Measurements from ENCODE around the gene IMPG1. TPM values are rescaled to one million over a fixed set of nuclear protein-coding genes. Genes with fewer than 3 reads are reported as not detected.

IMPG1 gene
- total and polyA plus RNA-seq, 2 experiments from 2014 or later = not detected

DNA sequence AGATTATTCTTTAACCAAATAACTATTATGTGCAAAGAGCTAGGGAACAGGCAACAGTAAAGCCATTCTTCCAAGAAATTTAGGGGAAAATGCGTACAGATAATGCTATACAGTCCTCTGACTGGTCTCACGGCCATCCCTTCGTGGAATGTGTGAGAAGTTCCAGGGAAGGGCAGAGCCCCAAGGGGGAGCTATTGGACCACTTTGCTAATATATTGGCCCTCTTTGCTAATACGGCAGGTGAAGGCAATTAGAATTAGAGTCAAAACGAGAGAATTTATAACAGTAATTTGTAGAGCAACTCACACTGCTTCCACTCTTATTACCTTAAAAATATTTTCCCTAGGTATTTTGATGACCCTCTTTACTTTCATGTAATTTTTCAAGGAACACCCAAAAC, 140.4 kb downstream of the IMPG1 start:
- H2AFZ ChIP-seq = no peak overlapping the region
- TF ChIP-seq CTCF (IDR thresholded peaks at IDR 0.05; ENCODE audit: poor library complexity) (peak; percentile 75), EZH2phosphoT487 (IDR thresholded peaks at IDR 0.05; ENCODE audit: low read depth, severe bottlenecking, unreplicated experiment) (no peak)
- no peaks in the 10 kb centered on the region for H3K9me2 ChIP-seq (replicated peaks; ENCODE audit: insufficient read depth)
- no peaks in the 10 kb centered on the region for H3K9me3 ChIP-seq (ENCODE audit: low read depth)
- H3K4me1 ChIP-seq (ENCODE audit: insufficient read depth) = peaks cover 4% of the 10 kb centered on the region
- 26% methylated on average over 5 of the region's 5 CpGs for WGBS (ENCODE audit: low lambda C conversion rate, missing lambda C conversion rate)
- no peak overlapping the region for H3K4me3 ChIP-seq
- no peaks in the 10 kb centered on the region for H4K20me1 ChIP-seq (ENCODE audit: insufficient read depth, poor library complexity, severe bottlenecking)
- peak; percentile 69 for DNase-seq (ENCODE audit: low spot score)
- no peaks in the 10 kb centered on the region for H3K79me2 ChIP-seq
- no peak overlapping the region for H3K27ac ChIP-seq
- H3K4me2 ChIP-seq = no peak overlapping the region
- no peaks in the 10 kb centered on the region for H3K27me3 ChIP-seq
- no peaks in the 10 kb centered on the region for H3K36me3 ChIP-seq (replicated peaks; ENCODE audit: insufficient read depth, low read depth)

DNA sequence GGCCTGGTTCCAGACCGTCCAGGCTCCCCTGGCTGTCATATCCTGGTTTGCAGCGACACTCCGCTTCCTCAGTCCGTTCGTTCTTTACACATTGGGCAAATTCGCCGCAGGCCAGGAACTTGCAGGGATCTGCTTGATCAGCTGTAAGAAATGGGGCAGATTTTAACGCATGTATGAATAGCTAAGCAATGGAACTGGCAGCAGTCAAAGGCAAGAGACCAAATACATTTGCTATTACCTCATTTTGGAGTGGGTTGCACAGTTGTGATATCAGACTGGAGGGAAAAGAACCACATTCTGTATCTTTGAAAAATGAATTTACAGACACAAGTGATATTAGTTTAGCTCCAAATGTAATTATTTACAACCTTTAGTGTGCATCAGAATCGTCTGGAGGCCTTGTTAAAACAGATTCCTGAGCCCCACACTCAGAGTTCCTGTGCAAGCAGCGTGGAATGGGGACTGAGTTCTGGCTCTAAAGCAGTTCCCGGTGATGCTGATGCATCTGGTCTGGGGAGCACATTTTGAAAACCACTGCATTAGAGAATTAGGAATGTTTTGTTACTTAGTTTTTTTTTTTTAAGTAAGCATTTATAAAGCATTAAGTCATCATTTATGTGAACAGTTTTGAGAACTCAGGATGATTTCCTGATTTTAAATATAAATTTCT, 141.3 kb downstream of the IMPG1 start:
- Histone ChIP-seq H2AFZ (no peak overlapping the region), H3K4me3 (no peak overlapping the region)
- DNase-seq (ENCODE audit: low spot score) = no peak

GRCh38 chr6:75926293-75927168, 145.9 kb downstream of the IMPG1 start:
- Histone ChIP-seq H3K9me2 (replicated peaks; ENCODE audit: insufficient read depth) (no peaks in the 10 kb centered on the region), H3K36me3 (replicated peaks; ENCODE audit: insufficient read depth, low read depth) (no peaks in the 10 kb centered on the region), H4K20me1 (ENCODE audit: insufficient read depth, poor library complexity, severe bottlenecking) (no peaks in the 10 kb centered on the region), H3K79me2 (no peaks in the 10 kb centered on the region), H3K4me1 (ENCODE audit: insufficient read depth) (no peaks in the 10 kb centered on the region), H3K4me2 (no peak overlapping the region), H3K9me3 (ENCODE audit: low read depth) (no peaks in the 10 kb centered on the region), H3K27ac (no peak overlapping the region), H3K4me3 (no peak overlapping the region), H3K27me3 (no peaks in the 10 kb centered on the region), H2AFZ (no peak overlapping the region)
- TF ChIP-seq EZH2 (IDR thresholded peaks at IDR 0.05; ENCODE audit: borderline replicate concordance) (no peak), CTCF (IDR thresholded peaks at IDR 0.05; ENCODE audit: poor library complexity) (no peak), EZH2phosphoT487 (IDR thresholded peaks at IDR 0.05; ENCODE audit: low read depth, severe bottlenecking, unreplicated experiment) (no peak)
- DNase-seq (ENCODE audit: low spot score) = no peak
- WGBS (ENCODE audit: low lambda C conversion rate, missing lambda C conversion rate) = 91% methylated on average over 5 of the region's 5 CpGs

More for the DNA sequence above, 141.3 kb downstream of the IMPG1 start:
- no peaks in the 10 kb centered on the region for H3K36me3 ChIP-seq (replicated peaks; ENCODE audit: insufficient read depth, low read depth)
- H3K4me2 ChIP-seq = no peak overlapping the region
- TF ChIP-seq EZH2 (IDR thresholded peaks at IDR 0.05; ENCODE audit: borderline replicate concordance) = no peak
- no peak for TF ChIP-seq EZH2phosphoT487 (IDR thresholded peaks at IDR 0.05; ENCODE audit: low read depth, severe bottlenecking, unreplicated experiment)
- no peak for TF ChIP-seq CTCF (IDR thresholded peaks at IDR 0.05; ENCODE audit: poor library complexity)
- H4K20me1 ChIP-seq (ENCODE audit: insufficient read depth, poor library complexity, severe bottlenecking) = no peaks in the 10 kb centered on the region
- H3K9me3 ChIP-seq (ENCODE audit: low read depth) = no peaks in the 10 kb centered on the region
- H3K79me2 ChIP-seq = no peaks in the 10 kb centered on the region
- peaks cover 4% of the 10 kb centered on the region for H3K4me1 ChIP-seq (ENCODE audit: insufficient read depth)
- no peaks in the 10 kb centered on the region for H3K9me2 ChIP-seq (replicated peaks; ENCODE audit: insufficient read depth)
- H3K27me3 ChIP-seq = no peaks in the 10 kb centered on the region
- H3K27ac ChIP-seq = no peak overlapping the region
- WGBS (ENCODE audit: low lambda C conversion rate, missing lambda C conversion rate) = 89% methylated on average over 11 of the region's 11 CpGs
